ENCODE results near the gene TCL1A.

DNA sequence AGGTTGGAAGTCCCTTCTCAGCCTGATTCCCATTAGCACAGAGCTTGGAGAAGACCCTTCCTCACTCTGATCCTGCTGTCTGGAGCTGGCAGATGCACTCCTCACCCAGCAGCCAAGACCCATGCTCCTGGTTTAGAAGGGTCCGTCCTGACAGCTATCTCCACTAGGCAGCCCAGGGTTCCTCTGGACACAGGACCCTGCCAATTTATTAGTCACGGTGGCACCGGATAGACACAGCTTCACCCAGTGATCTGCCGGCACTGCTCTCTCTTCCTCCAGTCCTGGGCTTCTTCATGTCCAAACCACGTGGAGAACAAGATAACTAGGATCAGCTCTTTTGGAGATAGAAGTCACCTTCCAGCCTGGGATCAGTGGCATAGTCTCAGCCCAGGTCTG is 53.9 kb downstream of the TCL1A start:
- TF ChIP-seq, protein P1, sequence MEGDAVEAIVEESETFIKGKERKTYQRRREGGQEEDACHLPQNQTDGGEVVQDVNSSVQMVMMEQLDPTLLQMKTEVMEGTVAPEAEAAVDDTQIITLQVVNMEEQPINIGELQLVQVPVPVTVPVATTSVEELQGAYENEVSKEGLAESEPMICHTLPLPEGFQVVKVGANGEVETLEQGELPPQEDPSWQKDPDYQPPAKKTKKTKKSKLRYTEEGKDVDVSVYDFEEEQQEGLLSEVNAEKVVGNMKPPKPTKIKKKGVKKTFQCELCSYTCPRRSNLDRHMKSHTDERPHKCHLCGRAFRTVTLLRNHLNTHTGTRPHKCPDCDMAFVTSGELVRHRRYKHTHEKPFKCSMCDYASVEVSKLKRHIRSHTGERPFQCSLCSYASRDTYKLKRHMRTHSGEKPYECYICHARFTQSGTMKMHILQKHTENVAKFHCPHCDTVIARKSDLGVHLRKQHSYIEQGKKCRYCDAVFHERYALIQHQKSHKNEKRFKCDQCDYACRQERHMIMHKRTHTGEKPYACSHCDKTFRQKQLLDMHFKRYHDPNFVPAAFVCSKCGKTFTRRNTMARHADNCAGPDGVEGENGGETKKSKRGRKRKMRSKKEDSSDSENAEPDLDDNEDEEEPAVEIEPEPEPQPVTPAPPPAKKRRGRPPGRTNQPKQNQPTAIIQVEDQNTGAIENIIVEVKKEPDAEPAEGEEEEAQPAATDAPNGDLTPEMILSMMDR (IDR thresholded peaks at IDR 0.05), result no peak
- TF ChIP-seq POLR2AphosphoS5 (IDR thresholded peaks at IDR 0.05), result no peak
- TF ChIP-seq POLR2A (IDR thresholded peaks at IDR 0.05; ENCODE audit: low read depth), result no peak

Data from esophagus muscularis mucosa (tissue), 3 donors.